GM12878 (cell line): ENCODE measurements around the gene PPP2R1B. TPM values are rescaled to one million over a fixed set of nuclear protein-coding genes. Genes with fewer than 3 reads are reported as not detected.

Source experiments
- ATAC-seq: fragments of 200-7000 bp; cut with Tn5 transposase; 3 replicates; pipeline ENCODE4 v1.9.1; 2020; ENCODE audit warnings: mild to moderate bottlenecking, moderate library complexity
- BruUV-seq: library from RNA; stranded (reverse); fragments of 400-500 nt; replicated peaks from 2 replicates; lab custom pipeline; 2021; lab: Mats Ljungman, UMichigan
- CTCF ChIA-PET: fragments of 300-600 bp; sonication (Branson Sonifier 250); formaldehyde crosslinking; extraction: SDS; loops from one replicate; lab custom pipeline; 2021; ENCODE audit warnings: inconsistent platforms; lab: Yijun Ruan, JAX
- POLR2A ChIA-PET: fragments of 350-600 bp; formaldehyde crosslinking; extraction: SDS; loops from one replicate; lab custom pipeline; 2021; ENCODE audit warnings: inconsistent platforms; lab: Charles Lee
- RAD21 ChIA-PET: fragments of 300-600 bp; sonication (Branson Sonifier 250); formaldehyde crosslinking; loops from one replicate; lab custom pipeline; 2023; ENCODE audit warnings: antibody characterized with exemption; ENCODE audit not compliant: unreplicated experiment; lab: Charles Lee
- SMC1A ChIA-PET: fragments of 300-600 bp; sonication (Branson Sonifier 250); formaldehyde crosslinking; loops from one replicate; lab custom pipeline; 2023; ENCODE audit not compliant: unreplicated experiment, uncharacterized antibody; lab: Charles Lee
- DNase-seq: peaks from one replicate; pipeline ENCODE4 v3.0.0-alpha.2; 2011; ENCODE audit warnings: low read depth, low spot score
- FAIRE-seq: peaks from 3 replicates; lab custom pipeline; 2011; peaks lifted over from hg19 to GRCh38; lab: Jason Lieb, UNC
- H2AFZ ChIP-seq: 2 replicates; pipeline ENCODE4 v1.6.0; 2011; ENCODE audit warnings: low read depth, low read length, control low read depth; ENCODE audit not compliant: control insufficient read depth
- H3K27ac ChIP-seq: 2 replicates; pipeline ENCODE4 v1.5.1; 2011; ENCODE audit warnings: control low read depth; ENCODE audit not compliant: control insufficient read depth, insufficient read depth
- H3K27me3 ChIP-seq, 2 experiments: replicated peaks in 1 of 2; 2 replicates each; pipeline versions ENCODE4 v1.6.0 to v1.6.1; 2011; ENCODE audit warnings: low read length in 1 of 2; ENCODE audit not compliant: control insufficient read depth in 2 of 2, insufficient read depth in 2 of 2
- H3K36me3 ChIP-seq, 2 experiments: 2 replicates each; pipeline ENCODE4 v1.5.1; 2011; ENCODE audit warnings: low read length in 1 of 2; ENCODE audit not compliant: control insufficient read depth in 2 of 2, insufficient read depth in 2 of 2
- H3K4me1 ChIP-seq: 2 replicates; pipeline ENCODE4 v1.6.1; 2011; ENCODE audit warnings: mild to moderate bottlenecking, low read length, moderate library complexity, mixed read lengths; ENCODE audit not compliant: control insufficient read depth, insufficient read depth
- H3K4me2 ChIP-seq: 2 replicates; pipeline ENCODE4 v1.6.0; 2011; ENCODE audit warnings: control low read depth; ENCODE audit not compliant: control insufficient read depth, insufficient read depth
- H3K4me3 ChIP-seq: fragments of 200-600 bp; sonication (generic); 2 replicates; pipeline ENCODE4 v1.5.1; 2016
- H3K79me2 ChIP-seq: 2 replicates; pipeline ENCODE4 v1.6.0; 2011; ENCODE audit warnings: low read length; ENCODE audit not compliant: control insufficient read depth, insufficient read depth
- H3K9ac ChIP-seq: 2 replicates; pipeline ENCODE4 v1.8.0; 2011; ENCODE audit warnings: low read length, control low read depth, mixed read lengths; ENCODE audit not compliant: control insufficient read depth, insufficient read depth
- H3K9me3 ChIP-seq: replicated peaks from 3 replicates; pipeline ENCODE4 v1.5.1; 2011; ENCODE audit warnings: mild to moderate bottlenecking, low read length; ENCODE audit not compliant: control insufficient read depth, insufficient read depth
- H4K20me1 ChIP-seq: 2 replicates; pipeline ENCODE4 v1.6.0; 2011; ENCODE audit not compliant: control insufficient read depth, insufficient read depth
- BRCA1 ChIP-seq: IDR thresholded peaks from 2 replicates; pipeline ENCODE4 v1.6.1; 2011; ENCODE audit warnings: low read depth, low read length, improper control_type of control experiment
- CBFB ChIP-seq: IDR thresholded peaks from 2 replicates; pipeline ENCODE4 v1.6.1; 2016; ENCODE audit warnings: antibody characterized with exemption, low read depth
- EED ChIP-seq: sonication (generic); IDR thresholded peaks from 2 replicates; pipeline ENCODE4 v1.6.1; 2016; ENCODE audit warnings: antibody characterized with exemption, low read depth
- FOS ChIP-seq: IDR thresholded peaks from 3 replicates; pipeline ENCODE4 v1.6.1; 2011; ENCODE audit warnings: borderline replicate concordance; ENCODE audit not compliant: insufficient read length; ENCODE audit errors: extremely low read depth
- FOXM1 ChIP-seq: IDR thresholded peaks from 2 replicates; pipeline ENCODE4 v1.6.1; 2012; ENCODE audit warnings: low read depth, mild to moderate bottlenecking, inconsistent platforms, low read length, moderate library complexity
- HDGF ChIP-seq: fragments of 450-650 bp; IDR thresholded peaks from 2 replicates; pipeline ENCODE4 v1.6.1; 2016; ENCODE audit warnings: antibody characterized with exemption
- IKZF1 ChIP-seq: fragments of 450-650 bp; conservative IDR thresholded peaks from 2 replicates; pipeline ENCODE4 v1.6.1; 2017; ENCODE audit warnings: antibody characterized with exemption, mild to moderate bottlenecking
- IKZF2 ChIP-seq, 2 experiments: fragments of 450-650 bp; IDR thresholded peaks; 2 replicates each; pipeline ENCODE4 v1.6.1; 2017; ENCODE audit warnings: mild to moderate bottlenecking in 2 of 2, moderate library complexity in 2 of 2
- KDM1A ChIP-seq: fragments of 200-600 bp; sonication (generic); IDR thresholded peaks from 2 replicates; pipeline ENCODE4 v1.6.1; 2016; ENCODE audit warnings: borderline replicate concordance
- MEF2A ChIP-seq: IDR thresholded peaks from 2 replicates; pipeline ENCODE4 v1.6.1; 2011; ENCODE audit warnings: low read depth, mild to moderate bottlenecking, low read length, moderate library complexity; ENCODE audit not compliant: insufficient read depth
- MEF2B ChIP-seq: fragments of 450-650 bp; IDR thresholded peaks from 2 replicates; pipeline ENCODE4 v1.6.1; 2018; ENCODE audit warnings: mild to moderate bottlenecking, moderate library complexity; ENCODE audit not compliant: partially characterized antibody, poor library complexity, severe bottlenecking
- MYB ChIP-seq: fragments of 150-350 bp; IDR thresholded peaks from 2 replicates; pipeline ENCODE4 v1.6.1; 2014; ENCODE audit warnings: mild to moderate bottlenecking, low read depth, low read length, borderline replicate concordance
- NBN ChIP-seq: fragments of 450-650 bp; IDR thresholded peaks from 2 replicates; pipeline ENCODE4 v1.6.1; 2016
- NFYB ChIP-seq: IDR thresholded peaks from 2 replicates; pipeline ENCODE4 v1.6.1; 2011; ENCODE audit warnings: low read depth, mild to moderate bottlenecking, low read length, improper control_type of control experiment, moderate library complexity; ENCODE audit not compliant: insufficient read depth
- NR2F1 ChIP-seq: fragments of 450-650 bp; conservative IDR thresholded peaks from 2 replicates; pipeline ENCODE4 v1.6.1; 2017; ENCODE audit warnings: mild to moderate bottlenecking
- RBBP5 ChIP-seq: fragments of 200-600 bp; sonication (generic); conservative IDR thresholded peaks from 2 replicates; pipeline ENCODE4 v1.6.1; 2016
- SKIL ChIP-seq: fragments of 450-650 bp; IDR thresholded peaks from 2 replicates; pipeline ENCODE4 v1.6.1; 2017; ENCODE audit warnings: mild to moderate bottlenecking, low read depth, inconsistent platforms; ENCODE audit not compliant: poor library complexity, severe bottlenecking
- YY1 ChIP-seq: IDR thresholded peaks from 2 replicates; pipeline ENCODE4 v1.6.1; 2011; ENCODE audit warnings: low read depth, mild to moderate bottlenecking, low read length
- ZZZ3 ChIP-seq: IDR thresholded peaks from 2 replicates; pipeline ENCODE4 v1.6.1; 2011; ENCODE audit warnings: low read depth; ENCODE audit not compliant: control insufficient read depth, insufficient read length
- WGBS: methylation state at CpG from one replicate; pipeline ENCODE4 v1.1.6; 2016; ENCODE audit warnings: low lambda C conversion rate; ENCODE audit not compliant: insufficient replicate concordance, insufficient coverage; ENCODE audit errors: missing lambda C conversion rate; 5-methylcytosine and 5-hydroxymethylcytosine counted together
- in situ Hi-C: fragments of 300-500 bp; cut with MboI; formaldehyde crosslinking; loops from 9 replicates; pipeline ENCODE4 v1.14.3; 2018; ENCODE audit warnings: mixed read lengths
- intact Hi-C: fragments of 100-400 bp; cut with micrococcal nuclease; formaldehyde crosslinking; loops from one replicate; pipeline ENCODE4 v1.14.2; 2022; ENCODE audit not compliant: unreplicated experiment
- polyA plus RNA-seq, 11 experiments: library from polyadenylated mRNA; depleted of rRNA in 4 of 11; unstranded in 6 of 11; stranded (reverse) in 5 of 11; fragments of >200 nt; fragmentation: Nextera tagmentation in 4 of 11; fragmentation: Illumina TruSeq in 1 of 11; extraction: Ambion mirVana in 4 of 11; extraction: Trizol in 1 of 11; gene quantifications; 1 replicate in 1 of 11; 2 replicates in 10 of 11; pipeline versions ENCODE4 v1.2.1 to v1.2.3, GENCODE V29; 2011 to 2016; ENCODE audit warnings: inconsistent platforms in 2 of 11, missing spikeins in 2 of 11, low read depth in 1 of 11
- total RNA-seq, 4 experiments: library from RNA; depleted of rRNA in 3 of 4; stranded (reverse); fragments of >200 nt in 3 of 4; fragmentation: Illumina TruSeq in 1 of 4; extraction: Trizol in 1 of 4; gene quantifications; 2 replicates each; pipeline versions ENCODE4 v1.2.1 to v1.2.3, GENCODE V29; 2013 to 2021

PPP2R1B gene
- total and polyA plus RNA-seq, 10 of the 15 experiments (the other 5 are each of a cell fraction or from before 2014, with no cell fraction given) = 26.6 to 68.2 (median 35.7) TPM

- TF ChIP-seq SKIL (peak; percentile 46), YY1 (peak; percentile 72)
These were observed 11.2 kb upstream of the PPP2R1B start (continued) for GRCh38 chr11:111777094-111778046.

- SMC1A ChIA-PET = interaction anchor here (0.6 to 6.0 kb wide), 53 partner anchors 10 to 347 kb away, joined by 3 to 154 read pairs (median 5); partner anchors contain the start of genes PPP2R1B and SIK2
- FAIRE-seq = peak; percentile 97
- H4K20me1 ChIP-seq = no peaks in the 10 kb centered on the region
- RAD21 ChIA-PET = interaction anchor here (0.6 to 5.9 kb wide), 30 partner anchors 9 to 210 kb away, joined by 3 to 136 read pairs (median 6); partner anchors contain the start of genes ALG9, PPP2R1B and SIK2
- no peaks in the 10 kb centered on the region for H3K9me3 ChIP-seq
- WGBS = 37% methylated on average over 6 of the region's 6 CpGs
- peaks cover 8% of the 10 kb centered on the region; the same call in 1 of the 2 replicates for H3K4me1 ChIP-seq
- H3K27ac ChIP-seq = peak overlapping the region; percentile 68
- CTCF ChIA-PET = interaction anchor here (0.6 to 6.4 kb wide), 54 partner anchors 11 to 504 kb away, joined by 3 to 170 read pairs (median 5); partner anchors contain the start of genes ALG9, PPP2R1B and SIK2
- intact Hi-C loops = loop anchor here (1.0 to 10.0 kb wide), 6 partner anchors 65 to 1492 kb away; partner anchors contain the start of gene SIK2
- BruUV-seq = no TSS peak
- H3K4me3 ChIP-seq = peak overlapping the region; percentile 18; the same call in 1 of the 2 replicates
- H3K36me3 ChIP-seq = no peaks in the 10 kb centered on the region
- H2AFZ ChIP-seq = peak overlapping the region; percentile 32
- 0 out of 2 replicates have a peak overlapping the region, but pooled peaks have one; percentile 24 for H3K9ac ChIP-seq
- no peaks in the 10 kb centered on the region for H3K27me3 ChIP-seq
- ATAC-seq = peak; percentile 97
- POLR2A ChIA-PET = interaction anchor here (0.6 to 5.8 kb wide), 8 partner anchors 10 to 189 kb away, joined by 3 to 56 read pairs (median 6); partner anchors contain the start of gene PPP2R1B
- DNase-seq = peak; percentile 72
- in situ Hi-C loops = loop anchor here (5.0 kb wide), 1 partner anchor 174 kb away; the partner anchor contains the start of gene SIK2
- H3K4me2 ChIP-seq = peak overlapping the region; percentile 73
- H3K79me2 ChIP-seq = no peaks in the 10 kb centered on the region
- 0 out of 2 replicates have a peak, but pooled peaks have one; percentile 54 for TF ChIP-seq RBBP5
- no peak for TF ChIP-seq NFYB
- TF ChIP-seq BRCA1 = no peak
- TF ChIP-seq FOXM1 = peak; percentile 24; the same call in 1 of the 2 replicates
- no peak for TF ChIP-seq ZZZ3
- TF ChIP-seq IKZF2 (IDR thresholded peaks at IDR 0.05) = peak in 1 of 2 experiments; percentile 49; a peak in 1 of 4 replicates
- TF ChIP-seq MEF2B = peak; percentile 54
- no peak for TF ChIP-seq KDM1A
- TF ChIP-seq IKZF1 = no peak
- TF ChIP-seq MYB = no peak
- TF ChIP-seq MEF2A = 0 out of 2 replicates have a peak, but pooled peaks have one; percentile 50
- TF ChIP-seq EED = no peak
- peak; percentile 78 for TF ChIP-seq HDGF
- TF ChIP-seq FOS = no peak
- no peak for TF ChIP-seq CBFB
- TF ChIP-seq NR2F1 = 0 out of 2 replicates have a peak, but pooled peaks have one; percentile 43
- TF ChIP-seq NBN = peak; percentile 83
These were observed 10.4 kb upstream of the PPP2R1B start for GRCh38 chr11:111776398-111777093.
